Body of pancreas (tissue), 4 donors: ENCODE data around the gene AMBRA1. TPM values are rescaled to one million over a fixed set of nuclear protein-coding genes. Genes with fewer than 3 reads are reported as not detected.

Experiments used
- ATAC-seq: fragments of 150-250 bp; one replicate; pipeline ENCODE4 v1.9.1; 2016
- DNase-seq, 4 donors: peaks; one replicate each; pipeline ENCODE4 v3.0.0-alpha.2; 2019
- H3K27ac ChIP-seq, 4 donors: fragments of 200-600 bp; sonication (generic); 1 replicate in 3 of 4; 2 replicates in 1 of 4; pipeline versions ENCODE4 v1.5.1 to v1.6.1; 2016 to 2019; ENCODE audit warnings: mild to moderate bottlenecking in 1 of 4, mixed read lengths in 1 of 4, moderate library complexity in 1 of 4
- H3K27me3 ChIP-seq, 2 donors: fragments of 200-600 bp; sonication (generic); one replicate each; pipeline ENCODE4 v1.6.0; 2016; ENCODE audit warnings: mild to moderate bottlenecking in 1 of 2
- H3K36me3 ChIP-seq, 2 donors: fragments of 200-600 bp; sonication (generic); replicated peaks in 1 of 2; 2 replicates each; pipeline ENCODE4 v1.5.1; 2016; ENCODE audit warnings: low read depth in 2 of 2; ENCODE audit not compliant: insufficient read depth in 1 of 2
- H3K4me1 ChIP-seq: fragments of 200-600 bp; sonication (generic); one replicate; pipeline ENCODE4 v1.6.0; 2016
- H3K4me3 ChIP-seq, 2 donors: fragments of 200-600 bp; sonication (generic); 1 replicate in 1 of 2; 2 replicates in 1 of 2; pipeline ENCODE4 v1.5.1; 2016 to 2019
- H3K9me3 ChIP-seq, 3 donors: fragments of 200-600 bp; sonication (generic); 1 replicate in 2 of 3; 2 replicates in 1 of 3; pipeline ENCODE4 v1.5.1; 2016
- POLR2A ChIP-seq, 3 donors: fragments of 450-650 bp; IDR thresholded peaks; one replicate each; pipeline ENCODE4 v1.6.1; 2016; ENCODE audit warnings: antibody characterized with exemption in 3 of 3, mild to moderate bottlenecking in 2 of 3
- WGBS, 2 donors: methylation state at CpG; one replicate each; pipeline ENCODE4 v1.1.5; 2017; 5-methylcytosine and 5-hydroxymethylcytosine counted together
- intact Hi-C: fragments of 100-400 bp; cut with DNase I; formaldehyde crosslinking; loops from one replicate; pipeline ENCODE4 v1.15.1; 2023
- total RNA-seq, 2 donors: library from RNA; depleted of rRNA; stranded (reverse); fragments of >200 nt; gene quantifications; one replicate each; pipeline ENCODE4 v1.1.0, GENCODE V29; 2016
- TF ChIP-seq, protein P1 (sequence below), 7 experiments: fragments of 450-650 bp in 4 of 7; fragments of 200-600 bp in 3 of 7; sonication (generic) in 3 of 7; IDR thresholded peaks; one replicate each; pipeline ENCODE4 v1.5.1; 2016 to 2019; ENCODE audit warnings: antibody characterized with exemption in 7 of 7

AMBRA1 gene
- total RNA-seq, 2 donors from 2014 or later = 17.6 to 43.2 TPM

DNA sequence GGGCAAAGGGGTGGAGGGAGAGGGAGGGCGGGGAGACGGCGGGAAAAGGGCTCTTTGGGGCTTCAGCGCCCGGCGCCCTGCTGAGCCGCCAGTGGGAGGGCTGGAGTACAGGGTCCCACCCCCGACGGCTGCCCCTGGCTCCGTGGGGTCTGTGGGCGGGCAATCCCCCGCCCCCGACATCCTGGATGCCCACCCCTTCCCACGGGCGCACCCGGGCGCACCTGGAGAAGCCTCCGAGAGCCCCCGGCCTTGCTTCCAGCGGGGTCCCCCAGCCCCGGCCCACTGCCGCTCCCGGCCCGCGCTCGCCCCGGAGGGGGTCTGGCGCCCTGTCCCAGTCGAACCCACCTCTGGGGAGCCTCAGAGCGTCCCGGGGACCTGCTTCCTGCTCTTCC is 202.6 kb downstream of the AMBRA1 start:
- ATAC-seq (no peak), DNase-seq (no peak)
- Histone ChIP-seq H3K27ac (no peak overlapping the region), H3K27me3 (peaks cover 0 to 22% of the 10 kb centered on the region in 2 donors), H3K9me3 (no peaks in the 10 kb centered on the region), H3K4me3 (no peak overlapping the region), H3K4me1 (peaks cover 41% of the 10 kb centered on the region), H3K36me3 (no peaks in the 10 kb centered on the region)
- 0% methylated on average over 2 to 11 of the region's 31 CpGs for WGBS, 2 donors
- intact Hi-C loops = no loop called here
- TF ChIP-seq, protein P1, sequence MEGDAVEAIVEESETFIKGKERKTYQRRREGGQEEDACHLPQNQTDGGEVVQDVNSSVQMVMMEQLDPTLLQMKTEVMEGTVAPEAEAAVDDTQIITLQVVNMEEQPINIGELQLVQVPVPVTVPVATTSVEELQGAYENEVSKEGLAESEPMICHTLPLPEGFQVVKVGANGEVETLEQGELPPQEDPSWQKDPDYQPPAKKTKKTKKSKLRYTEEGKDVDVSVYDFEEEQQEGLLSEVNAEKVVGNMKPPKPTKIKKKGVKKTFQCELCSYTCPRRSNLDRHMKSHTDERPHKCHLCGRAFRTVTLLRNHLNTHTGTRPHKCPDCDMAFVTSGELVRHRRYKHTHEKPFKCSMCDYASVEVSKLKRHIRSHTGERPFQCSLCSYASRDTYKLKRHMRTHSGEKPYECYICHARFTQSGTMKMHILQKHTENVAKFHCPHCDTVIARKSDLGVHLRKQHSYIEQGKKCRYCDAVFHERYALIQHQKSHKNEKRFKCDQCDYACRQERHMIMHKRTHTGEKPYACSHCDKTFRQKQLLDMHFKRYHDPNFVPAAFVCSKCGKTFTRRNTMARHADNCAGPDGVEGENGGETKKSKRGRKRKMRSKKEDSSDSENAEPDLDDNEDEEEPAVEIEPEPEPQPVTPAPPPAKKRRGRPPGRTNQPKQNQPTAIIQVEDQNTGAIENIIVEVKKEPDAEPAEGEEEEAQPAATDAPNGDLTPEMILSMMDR (IDR thresholded peaks at IDR 0.05) = no peak
- TF ChIP-seq POLR2A (IDR thresholded peaks at IDR 0.05) = no peak

DNA sequence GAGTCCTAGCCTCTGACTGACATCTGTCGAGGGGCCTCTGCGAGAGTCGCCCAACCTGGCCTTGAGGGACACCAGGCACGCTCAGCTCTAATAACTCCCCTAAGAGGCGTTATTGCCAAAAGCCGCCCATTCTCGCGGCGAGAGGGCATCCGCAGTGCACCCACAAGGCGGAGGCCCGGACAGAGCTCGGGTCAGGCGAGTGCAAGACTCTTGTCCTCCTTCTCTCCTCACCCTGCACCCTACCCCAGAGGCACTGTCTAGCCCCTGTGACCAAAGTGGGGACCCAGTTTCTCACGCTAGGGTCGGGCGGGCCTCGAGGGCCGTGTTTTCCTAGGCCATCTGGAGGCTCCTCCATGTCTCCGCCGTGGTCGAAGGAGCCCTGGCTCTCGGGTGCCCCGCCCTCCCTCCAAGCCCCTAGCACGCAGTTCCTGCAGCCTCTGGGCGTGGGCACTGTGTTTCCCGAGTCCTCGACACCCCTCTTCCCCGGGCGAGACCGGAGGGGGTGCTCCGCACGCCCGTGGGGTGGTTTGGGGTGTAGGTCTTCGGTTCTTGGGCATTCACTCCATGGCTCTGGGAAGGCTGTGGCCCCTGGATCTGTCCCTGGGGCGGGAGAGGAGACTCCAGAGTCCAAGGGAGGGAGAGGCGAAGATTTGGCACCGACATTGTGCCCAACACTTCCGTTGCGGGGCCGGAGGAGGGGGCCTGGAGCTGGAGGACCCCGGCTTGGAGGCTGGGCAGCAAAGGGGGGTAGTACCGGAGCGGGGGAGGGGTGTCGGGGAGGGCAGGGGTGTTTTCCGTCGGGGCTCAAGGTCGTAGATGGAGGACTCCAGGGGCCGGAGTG is 203.3 kb downstream of the AMBRA1 start:
- H3K9me3 ChIP-seq = no peaks in the 10 kb centered on the region
- ATAC-seq (no peak), DNase-seq (no peak)
- H3K36me3 ChIP-seq = no peaks in the 10 kb centered on the region
- H3K27me3 ChIP-seq = peaks cover 0 to 22% of the 10 kb centered on the region in 2 donors
- peaks cover 41% of the 10 kb centered on the region for H3K4me1 ChIP-seq
- H3K27ac ChIP-seq = no peak overlapping the region
- no peak overlapping the region for H3K4me3 ChIP-seq
- TF ChIP-seq POLR2A (IDR thresholded peaks at IDR 0.05) = no peak
- TF ChIP-seq, protein P1 (IDR thresholded peaks at IDR 0.05) = no peak
- WGBS, 2 donors = 9 to 14% methylated on average over 37 to 49 of the region's 49 CpGs
- intact Hi-C loops = no loop called here

DNA sequence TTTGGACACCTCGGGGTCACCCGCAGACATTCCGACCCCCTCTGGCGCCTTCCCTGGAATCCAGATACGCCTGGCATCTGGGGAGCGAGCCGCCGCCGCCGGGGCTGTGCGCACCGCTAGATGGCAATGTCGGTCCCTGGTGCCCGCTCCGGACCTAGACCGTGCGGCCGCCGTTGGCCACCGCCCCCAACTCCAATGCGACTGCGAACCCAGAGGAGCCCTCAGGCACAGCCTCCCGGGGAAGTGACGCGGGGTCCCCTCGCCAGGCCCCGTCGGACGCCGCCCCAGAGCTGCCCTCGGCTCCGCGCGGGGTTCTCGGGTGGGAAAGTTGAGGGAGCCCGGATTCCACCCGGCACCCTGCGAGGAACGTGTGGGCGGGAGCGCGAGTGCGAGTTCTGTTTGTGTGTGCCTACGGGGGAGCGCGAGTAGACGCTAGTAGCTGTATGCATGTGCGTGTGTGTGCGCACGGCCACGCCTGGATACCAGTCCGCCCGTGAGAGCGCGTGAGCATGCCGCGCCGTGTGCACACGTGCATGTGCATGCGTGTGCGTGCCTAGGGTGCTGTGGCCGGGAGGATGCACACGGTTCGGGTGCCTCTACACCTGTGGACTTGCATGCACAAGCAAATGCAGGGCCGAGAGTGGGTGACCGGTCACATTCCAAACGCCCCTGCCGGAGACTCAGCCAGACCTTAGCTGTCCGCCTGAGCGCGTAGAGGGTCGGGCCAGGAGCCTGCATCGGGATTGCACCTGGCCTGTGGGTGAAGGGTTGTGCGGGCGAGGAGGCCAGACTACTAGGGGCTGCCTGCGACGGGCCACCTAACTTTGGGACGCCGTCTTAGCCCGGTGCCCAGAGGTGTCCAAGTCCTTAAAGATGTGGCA is 204.1 kb downstream of the AMBRA1 start:
- peak; percentile 60 for ATAC-seq
- intact Hi-C loops = no loop called here

DNA sequence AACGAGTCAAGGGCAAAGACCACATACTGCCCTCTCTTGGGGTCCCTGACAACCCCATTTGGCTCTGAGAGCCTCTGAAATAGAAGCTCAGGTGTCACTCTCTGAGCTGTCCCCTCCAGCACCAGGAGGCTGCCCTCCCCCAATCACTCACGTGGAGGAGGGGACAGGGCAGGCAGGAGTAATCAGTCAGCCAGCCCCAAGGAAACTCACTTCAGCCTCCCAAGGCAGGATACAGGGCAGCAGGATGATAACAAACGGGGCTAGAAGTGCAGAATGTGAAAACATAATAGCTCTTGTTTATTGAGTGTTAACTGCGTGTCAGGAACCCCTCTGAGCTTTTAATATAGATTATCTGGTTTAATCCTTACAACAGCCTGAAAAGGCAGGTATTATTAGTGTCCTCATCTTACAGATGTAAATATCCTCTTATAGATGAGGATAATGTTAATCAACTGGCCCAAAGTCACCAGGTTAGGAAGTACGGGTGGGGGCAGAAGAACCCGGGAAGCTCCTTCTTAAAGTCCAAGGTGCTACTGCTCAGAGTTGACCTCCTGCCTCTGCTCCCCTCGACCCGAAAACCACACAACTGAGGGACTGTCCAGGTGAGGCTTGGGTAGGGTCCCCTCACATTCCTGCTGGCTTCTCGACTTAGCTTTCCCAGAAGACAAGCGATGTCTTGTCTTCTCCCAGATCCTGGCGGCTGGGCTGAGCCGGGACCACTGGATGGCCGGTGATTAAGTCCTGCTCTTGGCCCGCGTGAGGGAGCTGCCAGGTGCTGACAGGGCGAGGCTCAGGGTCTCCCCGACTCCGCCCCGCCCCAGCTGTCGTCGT is 205.0 kb downstream of the AMBRA1 start:
- H3K9me3 ChIP-seq = no peaks in the 10 kb centered on the region
- no peaks in the 10 kb centered on the region for H3K36me3 ChIP-seq
- H3K27me3 ChIP-seq = peaks cover 0 to 22% of the 10 kb centered on the region in 2 donors
- no peak overlapping the region for H3K27ac ChIP-seq
- H3K4me3 ChIP-seq = no peak overlapping the region
- no peak for DNase-seq
- TF ChIP-seq, protein P1 (IDR thresholded peaks at IDR 0.05) = no peak
- TF ChIP-seq POLR2A (IDR thresholded peaks at IDR 0.05) = no peak
- peaks cover 41% of the 10 kb centered on the region for H3K4me1 ChIP-seq
- ATAC-seq = no peak
- intact Hi-C loops = no loop called here
- WGBS, 2 donors = 5 to 8% methylated on average over 8 to 18 of the region's 21 CpGs

More for the DNA sequence above, 204.1 kb downstream of the AMBRA1 start:
- Histone ChIP-seq H3K4me3 (peak overlapping the region in 1 of 2 donors; percentile 5), H3K27me3 (peaks cover 0 to 22% of the 10 kb centered on the region in 2 donors), H3K27ac (no peak overlapping the region), H3K36me3 (no peaks in the 10 kb centered on the region), H3K9me3 (no peaks in the 10 kb centered on the region), H3K4me1 (peaks cover 41% of the 10 kb centered on the region)
- TF ChIP-seq POLR2A (IDR thresholded peaks at IDR 0.05) = no peak
- TF ChIP-seq, protein P1 (IDR thresholded peaks at IDR 0.05) = peak; percentile 74 to 89 (median 81)
- peak; percentile 68 to 80 (median 72) for DNase-seq
- WGBS, 2 donors = 1% methylated on average over 72 of the region's 80 CpGs; no CpG with 5 or more reads in 1 of the 2 donors
